Activated naive CD4-positive, alpha-beta T cell treated with anti-CD3 and anti-CD28 coated beads for 36 hours (primary cell): ENCODE measurements around the gene TPH2. TPM values are rescaled to one million over a fixed set of nuclear protein-coding genes. Genes with fewer than 3 reads are reported as not detected.

ENCODE experiments used
- CTCF ChIA-PET: fragments of 350-600 bp; sonication (Branson Sonifier 250); formaldehyde crosslinking; loops from one replicate; lab custom pipeline; 2021; ENCODE audit warnings: antibody characterized with exemption; lab: Charles Lee
- DNase-seq: peaks from one replicate; pipeline ENCODE4 v3.0.0-alpha.2; 2020
- H3K27ac Mint-ChIP-seq: one replicate; pipeline ENCODE4 v1.8.0; 2021; ENCODE audit warnings: mild to moderate bottlenecking, mixed read lengths
- H3K27me3 Mint-ChIP-seq: one replicate; pipeline ENCODE4 v1.8.0; 2021; ENCODE audit warnings: low read depth, mixed read lengths
- H3K36me3 Mint-ChIP-seq: one replicate; pipeline ENCODE4 v1.8.0; 2021; ENCODE audit warnings: low read depth, mixed read lengths
- H3K4me1 Mint-ChIP-seq: one replicate; pipeline ENCODE4 v1.8.0; 2021; ENCODE audit warnings: low read depth, mixed read lengths
- H3K4me3 Mint-ChIP-seq: one replicate; pipeline ENCODE4 v1.8.0; 2021; ENCODE audit warnings: mild to moderate bottlenecking, moderate library complexity, mixed read lengths
- H3K9me3 Mint-ChIP-seq: one replicate; pipeline ENCODE4 v1.8.0; 2021; ENCODE audit warnings: mixed read lengths
- intact Hi-C: fragments of 100-400 bp; cut with micrococcal nuclease; formaldehyde crosslinking; loops from one replicate; pipeline ENCODE4 v1.15.1; 2023
- total RNA-seq, 2 experiments: library from RNA; stranded (reverse); gene quantifications; one replicate each; pipeline ENCODE4 v1.2.3, GENCODE V29; 2021

The TPH2 gene
- total RNA-seq, 2 experiments from 2014 or later: not detected

DNA sequence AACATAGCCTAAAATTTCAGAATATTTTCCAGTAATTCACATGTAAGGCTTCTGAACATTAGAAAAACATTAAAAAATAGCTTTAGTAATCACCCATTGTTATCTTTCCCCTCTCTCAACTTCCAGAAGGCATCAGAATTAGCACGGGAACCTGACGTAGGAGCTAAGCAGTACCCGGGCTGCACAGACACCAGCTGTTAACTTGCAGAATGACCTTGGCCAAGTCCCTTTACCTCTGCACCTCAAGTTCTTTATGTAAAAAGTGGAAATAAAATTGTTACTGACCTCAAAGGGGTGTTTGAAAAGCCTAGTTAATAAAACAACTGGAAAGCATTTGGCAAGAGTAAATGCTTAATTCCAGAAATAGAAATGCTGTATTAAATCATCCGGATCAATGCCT, 7.2 kb downstream of the TPH2 start:
- Mint-ChIP-seq H3K4me1 (no peaks in the 10 kb centered on the region), H3K27me3 (peaks cover 23% of the 10 kb centered on the region), H3K36me3 (no peaks in the 10 kb centered on the region), H3K9me3 (no peaks in the 10 kb centered on the region), H3K4me3 (no peak overlapping the region), H3K27ac (no peak overlapping the region)
- CTCF ChIA-PET: no interaction called here
- intact Hi-C loops: no loop called here
- no peak for DNase-seq

DNA sequence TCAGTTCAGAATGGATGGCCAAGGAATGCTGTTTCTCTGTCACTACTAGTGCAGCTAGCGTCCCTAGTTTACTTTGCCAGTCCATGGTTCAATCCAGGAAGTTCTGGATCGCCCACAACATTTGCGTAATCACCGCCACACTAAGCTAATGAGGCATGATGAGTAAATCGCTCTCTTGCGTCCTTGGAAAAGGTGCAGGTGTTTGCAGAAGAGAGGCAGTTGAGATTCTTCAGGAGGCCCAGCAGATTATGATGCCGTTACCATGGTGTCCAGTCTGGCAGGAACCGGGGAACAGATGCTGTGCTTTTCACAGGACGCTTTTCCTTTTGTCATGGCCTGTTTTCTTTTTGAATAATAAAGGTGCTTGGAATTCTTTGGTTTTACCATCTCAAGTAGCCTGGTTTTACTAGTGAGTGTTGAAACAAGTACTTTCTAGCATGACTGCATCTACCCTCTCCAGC, 9.0 kb downstream of the TPH2 start:
- Mint-ChIP-seq H3K4me3 (no peak overlapping the region), H3K36me3 (no peaks in the 10 kb centered on the region), H3K27ac (no peak overlapping the region), H3K27me3 (peaks cover 16% of the 10 kb centered on the region), H3K9me3 (no peaks in the 10 kb centered on the region), H3K4me1 (no peaks in the 10 kb centered on the region)
- CTCF ChIA-PET: no interaction called here
- intact Hi-C loops: no loop called here
- no peak for DNase-seq

DNA sequence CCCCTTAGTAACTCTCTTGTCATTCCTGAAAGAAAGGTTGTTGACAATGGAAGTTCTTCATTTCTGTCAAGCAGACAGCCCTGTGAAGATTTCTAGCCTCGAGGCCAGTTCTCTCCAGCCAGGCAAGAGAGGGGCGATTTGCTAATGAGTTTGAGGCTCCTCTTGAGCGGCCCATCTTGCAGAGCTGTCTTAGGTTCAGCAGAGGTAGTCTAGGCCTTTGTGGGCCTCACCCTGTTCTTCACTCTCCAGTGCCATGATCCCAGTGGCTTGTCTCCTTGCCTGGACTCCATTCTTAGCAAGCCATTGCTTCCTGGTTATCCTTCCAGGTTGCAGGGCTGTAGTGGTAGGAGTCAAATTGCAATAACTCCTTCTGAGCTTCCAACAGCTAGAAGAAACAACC, 9.7 kb downstream of the TPH2 start:
- DNase-seq: no peak
- H3K4me1 Mint-ChIP-seq: no peaks in the 10 kb centered on the region
- no peaks in the 10 kb centered on the region for H3K36me3 Mint-ChIP-seq
- H3K27me3 Mint-ChIP-seq: peaks cover 20% of the 10 kb centered on the region
- H3K9me3 Mint-ChIP-seq: no peaks in the 10 kb centered on the region
- CTCF ChIA-PET: no interaction called here
- H3K4me3 Mint-ChIP-seq: no peak overlapping the region
- no peak overlapping the region for H3K27ac Mint-ChIP-seq
- intact Hi-C loops: no loop called here

DNA sequence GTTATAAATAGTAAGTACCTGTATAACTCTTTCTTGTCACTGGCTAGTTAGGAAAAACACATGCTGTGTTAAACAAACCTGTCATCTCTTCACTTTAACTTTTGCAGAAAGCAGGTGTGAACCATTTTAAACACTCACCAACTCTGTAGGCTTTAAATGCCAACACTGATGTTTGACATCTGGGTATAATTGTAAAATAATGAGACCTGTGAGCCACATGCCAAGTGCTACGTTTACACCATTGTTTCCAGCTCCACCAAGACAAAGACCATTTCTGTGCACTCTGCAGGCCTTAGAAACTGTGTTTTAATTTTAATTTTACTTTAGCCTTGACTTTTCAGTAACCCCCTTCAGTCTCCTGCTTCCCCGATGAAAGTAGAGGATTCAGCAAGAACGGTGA, 11.0 kb downstream of the TPH2 start:
- CTCF ChIA-PET: no interaction called here
- Mint-ChIP-seq H3K4me3 (no peak overlapping the region), H3K4me1 (no peaks in the 10 kb centered on the region), H3K9me3 (no peaks in the 10 kb centered on the region), H3K27ac (no peak overlapping the region), H3K36me3 (no peaks in the 10 kb centered on the region), H3K27me3 (peaks cover 22% of the 10 kb centered on the region)
- DNase-seq: no peak
- intact Hi-C loops: no loop called here

DNA sequence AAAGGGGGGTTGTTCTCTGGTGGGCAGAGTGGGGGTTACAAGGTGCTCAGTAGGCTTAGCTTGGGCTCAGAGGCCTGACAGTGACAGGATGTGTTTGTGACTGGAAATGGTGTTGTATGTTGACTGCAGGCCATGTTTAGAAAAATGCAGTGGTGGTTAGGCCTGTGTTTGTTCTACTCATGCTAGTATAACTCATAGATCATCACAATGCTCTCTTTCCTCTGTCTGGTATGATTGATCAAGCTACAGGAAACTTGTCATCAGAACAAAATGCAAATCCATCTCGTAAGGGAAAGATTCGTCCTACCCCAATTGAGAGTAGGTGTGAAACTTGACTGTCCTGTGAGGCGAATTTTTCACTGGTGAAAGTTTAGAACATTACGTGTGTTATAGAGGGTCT, 11.8 kb downstream of the TPH2 start:
- Mint-ChIP-seq H3K27ac (no peak overlapping the region), H3K27me3 (peaks cover 18% of the 10 kb centered on the region), H3K9me3 (no peaks in the 10 kb centered on the region), H3K4me1 (no peaks in the 10 kb centered on the region), H3K36me3 (no peaks in the 10 kb centered on the region), H3K4me3 (no peak overlapping the region)
- intact Hi-C loops: no loop called here
- CTCF ChIA-PET: interaction anchor here (0.7 kb wide), 1 partner anchor 10 kb away, joined by 4 read pairs; no protein-coding TSS in a partner anchor
- no peak for DNase-seq

DNA sequence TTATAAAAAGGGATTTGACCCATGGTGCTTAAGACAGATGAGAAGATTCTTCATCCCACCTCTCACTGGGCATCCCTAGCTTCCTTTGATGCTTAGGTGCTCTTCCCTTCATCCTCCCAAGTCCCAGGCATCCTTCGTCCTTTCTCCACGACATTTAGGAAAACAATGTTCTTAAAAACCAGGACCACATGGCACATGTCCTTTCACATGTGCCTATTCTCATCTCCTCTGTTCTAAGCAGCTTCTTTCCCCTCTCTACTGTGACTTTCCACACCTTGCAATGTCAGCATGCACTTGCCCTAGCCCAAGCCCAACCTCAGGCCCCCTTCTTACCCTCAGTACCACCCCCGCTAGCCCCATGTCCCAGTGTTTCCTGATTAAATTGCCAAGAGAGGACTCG, 12.2 kb downstream of the TPH2 start:
- Mint-ChIP-seq H3K4me1 (no peaks in the 10 kb centered on the region), H3K27ac (no peak overlapping the region), H3K36me3 (no peaks in the 10 kb centered on the region), H3K9me3 (no peaks in the 10 kb centered on the region), H3K4me3 (no peak overlapping the region), H3K27me3 (peaks cover 18% of the 10 kb centered on the region)
- no peak for DNase-seq
- CTCF ChIA-PET: interaction anchor here (0.7 kb wide), 1 partner anchor 9 kb away, joined by 4 read pairs; no protein-coding TSS in a partner anchor
- intact Hi-C loops: no loop called here

DNA sequence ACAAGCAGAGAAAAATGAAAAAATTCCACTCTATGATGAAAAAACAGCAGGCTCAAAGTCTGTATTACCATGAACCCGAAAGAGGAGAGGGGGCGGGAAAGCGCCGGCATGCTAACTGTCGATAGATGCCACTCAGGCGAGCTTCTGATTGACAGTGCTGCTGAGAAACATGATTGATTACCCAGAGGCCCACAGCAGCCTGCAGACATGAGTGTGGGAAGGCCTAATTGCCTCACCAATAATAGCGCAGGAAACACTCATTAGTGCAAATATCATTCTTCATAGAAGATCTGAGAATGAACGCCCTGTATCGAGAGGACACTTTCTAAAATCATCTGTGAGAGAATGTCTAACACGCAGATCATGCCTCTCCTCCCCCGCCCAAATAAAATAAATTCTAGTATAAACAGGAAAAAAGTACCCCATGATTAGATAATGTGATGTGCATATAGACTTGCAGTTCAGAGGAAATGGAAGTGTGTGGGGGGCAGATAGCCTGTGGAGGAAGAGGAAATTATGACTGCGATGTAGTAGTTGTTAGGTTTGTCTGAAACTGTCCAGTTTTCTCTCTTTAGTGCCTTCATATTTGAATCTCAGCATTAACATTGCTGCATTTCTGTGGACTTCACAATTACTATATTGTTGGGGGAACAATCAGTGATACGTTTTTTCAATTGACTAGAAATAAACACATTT, 15.6 kb downstream of the TPH2 start:
- Mint-ChIP-seq H3K27me3 (peaks cover 10% of the 10 kb centered on the region), H3K9me3 (no peaks in the 10 kb centered on the region), H3K4me3 (no peak overlapping the region), H3K36me3 (no peaks in the 10 kb centered on the region), H3K4me1 (no peaks in the 10 kb centered on the region), H3K27ac (no peak overlapping the region)
- intact Hi-C loops: no loop called here
- no peak for DNase-seq
- CTCF ChIA-PET: no interaction called here

DNA sequence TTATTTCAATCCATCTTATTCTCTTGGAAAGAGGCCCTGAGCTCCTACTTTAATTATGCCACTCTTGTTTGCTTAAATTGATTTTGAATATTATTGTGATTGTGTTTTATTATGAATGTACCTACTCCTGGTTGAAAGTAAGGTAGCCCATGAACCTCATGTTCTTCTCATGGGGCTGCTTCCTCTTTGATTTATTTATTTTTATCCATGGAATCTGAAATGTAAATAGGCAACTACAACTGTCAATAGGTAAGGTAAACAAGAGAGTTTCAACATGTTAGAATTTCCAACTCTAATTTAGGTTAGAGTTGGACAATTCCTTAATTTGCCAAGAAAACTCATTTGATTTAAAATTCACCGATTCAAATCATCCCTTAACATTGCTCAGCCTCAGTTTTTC, 16.2 kb downstream of the TPH2 start:
- no peak for DNase-seq
- no peak overlapping the region for H3K4me3 Mint-ChIP-seq
- H3K27ac Mint-ChIP-seq: no peak overlapping the region
- CTCF ChIA-PET: no interaction called here
- no peaks in the 10 kb centered on the region for H3K4me1 Mint-ChIP-seq
- H3K36me3 Mint-ChIP-seq: no peaks in the 10 kb centered on the region
- peaks cover 10% of the 10 kb centered on the region for H3K27me3 Mint-ChIP-seq
- intact Hi-C loops: no loop called here
- no peaks in the 10 kb centered on the region for H3K9me3 Mint-ChIP-seq

DNA sequence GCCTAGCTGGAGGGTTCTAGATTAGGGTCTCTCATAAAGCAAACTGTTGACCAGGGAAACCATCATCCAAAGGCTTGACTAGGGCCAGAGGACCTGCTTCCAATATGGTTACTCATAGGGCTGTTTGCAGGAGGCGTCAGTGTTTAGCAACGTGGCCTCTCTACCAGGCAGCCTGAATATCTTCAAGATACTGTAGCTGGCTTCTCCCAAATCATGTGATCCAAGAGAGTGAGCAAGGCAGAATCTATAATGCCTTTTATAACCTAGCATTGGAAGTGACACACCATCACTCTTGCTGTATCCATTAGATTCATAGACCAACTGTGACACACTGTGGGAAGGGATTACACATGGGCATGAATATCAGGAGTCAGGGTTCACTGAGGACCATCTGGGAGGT, 17.3 kb downstream of the TPH2 start:
- CTCF ChIA-PET: no interaction called here
- Mint-ChIP-seq H3K4me3 (no peak overlapping the region), H3K27me3 (peaks cover 14% of the 10 kb centered on the region), H3K4me1 (no peaks in the 10 kb centered on the region), H3K36me3 (no peaks in the 10 kb centered on the region), H3K27ac (no peak overlapping the region), H3K9me3 (no peaks in the 10 kb centered on the region)
- DNase-seq: no peak
- intact Hi-C loops: no loop called here

DNA sequence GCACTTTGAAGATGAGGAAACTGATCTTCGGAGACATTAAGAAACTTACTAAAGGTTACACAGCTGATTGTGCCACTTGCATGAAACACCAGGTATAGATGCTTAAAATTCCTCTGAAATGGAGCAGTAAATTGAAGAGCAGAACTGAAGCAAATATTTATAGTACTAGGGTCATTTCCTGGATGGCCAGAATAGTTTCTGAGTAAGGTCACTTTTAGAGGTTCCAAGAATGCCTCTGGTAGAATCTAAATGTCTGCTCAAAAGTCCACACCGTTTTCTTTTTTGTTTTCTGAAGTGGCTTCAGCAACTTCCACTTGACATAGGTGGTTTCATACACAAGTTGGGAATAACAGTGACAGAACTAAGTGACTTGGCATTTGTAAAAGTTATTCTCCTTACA, 19.4 kb downstream of the TPH2 start:
- no peak overlapping the region for H3K27ac Mint-ChIP-seq
- no peaks in the 10 kb centered on the region for H3K9me3 Mint-ChIP-seq
- no peak overlapping the region for H3K4me3 Mint-ChIP-seq
- H3K4me1 Mint-ChIP-seq: no peaks in the 10 kb centered on the region
- H3K27me3 Mint-ChIP-seq: peaks cover 16% of the 10 kb centered on the region
- no peak for DNase-seq
- no peaks in the 10 kb centered on the region for H3K36me3 Mint-ChIP-seq
- intact Hi-C loops: no loop called here
- CTCF ChIA-PET: no interaction called here

DNA sequence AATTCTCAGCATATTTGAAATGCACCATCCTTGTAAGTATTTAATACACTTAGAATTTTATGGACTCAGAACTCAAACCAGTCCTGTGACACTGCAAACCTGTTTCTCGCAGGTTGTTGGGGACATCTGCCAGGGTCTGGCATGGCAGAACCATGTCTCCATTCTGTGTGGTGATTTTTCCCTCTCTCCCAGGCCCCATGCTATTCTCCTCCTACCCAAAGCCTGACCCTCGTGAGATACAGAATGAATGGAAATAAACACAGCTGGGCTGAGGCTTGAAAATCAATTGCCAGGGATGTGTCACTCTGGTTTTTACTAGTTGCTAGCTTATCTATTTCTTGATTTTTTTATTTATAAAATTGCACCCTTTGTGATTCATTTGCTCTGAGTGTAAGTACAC, 19.8 kb downstream of the TPH2 start:
- DNase-seq: no peak
- no peak overlapping the region for H3K27ac Mint-ChIP-seq
- intact Hi-C loops: no loop called here
- H3K4me3 Mint-ChIP-seq: no peak overlapping the region
- no peaks in the 10 kb centered on the region for H3K36me3 Mint-ChIP-seq
- H3K9me3 Mint-ChIP-seq: no peaks in the 10 kb centered on the region
- no peaks in the 10 kb centered on the region for H3K4me1 Mint-ChIP-seq
- peaks cover 13% of the 10 kb centered on the region for H3K27me3 Mint-ChIP-seq
- CTCF ChIA-PET: no interaction called here

DNA sequence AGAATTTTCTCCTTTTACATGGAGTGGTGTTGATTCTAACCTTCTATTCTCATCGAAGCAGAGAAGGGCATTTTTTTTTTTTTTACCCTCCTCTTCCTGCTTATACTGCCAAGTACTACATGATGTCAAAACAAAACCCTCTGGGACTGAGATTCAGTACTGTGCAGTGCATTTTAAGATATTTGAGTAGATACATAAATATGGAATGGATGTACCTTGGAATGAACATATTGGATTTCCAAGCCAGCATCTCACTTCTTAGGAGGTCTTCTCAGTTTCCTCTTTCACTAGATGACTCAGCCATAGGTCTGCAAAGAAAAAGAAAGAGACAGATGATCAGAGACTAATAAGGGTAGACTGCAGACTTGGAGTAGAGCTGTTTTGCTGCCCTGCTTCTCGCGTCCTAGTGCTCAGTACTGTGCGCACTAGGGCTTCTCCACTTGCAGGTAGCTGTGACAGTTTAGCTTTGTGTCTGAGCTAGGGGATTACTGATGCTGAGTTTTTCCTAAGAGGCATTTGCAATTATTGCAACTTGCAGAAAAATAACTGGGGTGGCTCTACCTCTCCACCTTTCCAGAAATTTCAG, 20.4 kb downstream of the TPH2 start:
- Mint-ChIP-seq H3K4me3 (no peak overlapping the region), H3K27ac (no peak overlapping the region), H3K9me3 (no peaks in the 10 kb centered on the region), H3K36me3 (no peaks in the 10 kb centered on the region), H3K27me3 (peaks cover 7% of the 10 kb centered on the region), H3K4me1 (no peaks in the 10 kb centered on the region)
- intact Hi-C loops: no loop called here
- CTCF ChIA-PET: no interaction called here
- no peak for DNase-seq

DNA sequence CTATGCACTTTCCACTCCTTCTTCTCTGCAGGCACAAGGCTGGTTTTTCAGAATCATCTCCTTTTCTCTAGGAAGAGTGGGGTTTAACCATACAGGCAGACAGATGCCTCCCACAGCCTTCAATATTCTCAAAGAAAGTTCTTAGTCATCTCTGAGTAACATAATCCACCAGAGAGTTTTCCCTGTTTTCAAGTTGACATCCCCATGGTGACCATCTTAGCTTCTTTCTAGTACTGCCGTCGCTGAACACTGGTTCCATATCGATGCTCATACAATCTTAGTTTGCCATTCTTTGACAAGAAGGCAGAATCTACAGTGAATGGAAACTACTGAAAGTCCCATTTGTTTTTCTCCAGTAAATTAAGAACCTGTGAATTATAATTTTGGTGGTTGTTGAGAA, 28.6 kb downstream of the TPH2 start:
- Mint-ChIP-seq H3K27ac (no peak overlapping the region), H3K9me3 (no peaks in the 10 kb centered on the region), H3K4me1 (no peaks in the 10 kb centered on the region), H3K4me3 (no peak overlapping the region), H3K27me3 (peaks cover 21% of the 10 kb centered on the region), H3K36me3 (no peaks in the 10 kb centered on the region)
- intact Hi-C loops: no loop called here
- DNase-seq: no peak
- CTCF ChIA-PET: no interaction called here
